GM19397 (cell line): ENCODE results near the gene HOXC9.

Experiments used
- ATAC-seq: cut with Tn5 transposase; IDR thresholded peaks from one replicate; pipeline ENCODE4 v1.9.1; 2021; ENCODE audit warnings: mild to moderate bottlenecking, moderate library complexity; ENCODE audit not compliant: unreplicated experiment

Gene HOXC9

GRCh38 chr12:54012631-54013409, 12.9 kb downstream of the HOXC9 start:
- no peak for ATAC-seq

GRCh38 chr12:54014377-54015017, 14.5 kb downstream of the HOXC9 start:
- ATAC-seq, result no peak

- ATAC-seq, result no peak
These were observed 15.3 kb downstream of the HOXC9 start for GRCh38 chr12:54015018-54015931.

- no peak for ATAC-seq
These were observed 16.1 kb downstream of the HOXC9 start for GRCh38 chr12:54016051-54016450.

GRCh38 chr12:54016478-54016964, 16.6 kb downstream of the HOXC9 start:
- no peak for ATAC-seq

- ATAC-seq, result peak; percentile 7
These were observed 17.2 kb downstream of the HOXC9 start for GRCh38 chr12:54017027-54017788.

GRCh38 chr12:54017878-54018467, 18.0 kb downstream of the HOXC9 start:
- peak; percentile 71 for ATAC-seq

GRCh38 chr12:54018468-54018984, 18.6 kb downstream of the HOXC9 start:
- no peak for ATAC-seq

- ATAC-seq, result no peak
These were observed 19.3 kb downstream of the HOXC9 start for GRCh38 chr12:54019091-54019811.

GRCh38 chr12:54019924-54020590, 20.1 kb downstream of the HOXC9 start:
- no peak for ATAC-seq

GRCh38 chr12:54020591-54021405, 20.8 kb downstream of the HOXC9 start:
- ATAC-seq, result no peak

GRCh38 chr12:54021432-54022013, 21.6 kb downstream of the HOXC9 start:
- no peak for ATAC-seq

GRCh38 chr12:54022960-54023884, 23.3 kb downstream of the HOXC9 start:
- no peak for ATAC-seq

GRCh38 chr12:54024127-54024526, 24.2 kb downstream of the HOXC9 start:
- ATAC-seq, result no peak

GRCh38 chr12:54024581-54025305, 24.8 kb downstream of the HOXC9 start:
- ATAC-seq, result no peak
